Panc1 (cell line): ENCODE measurements around the gene GPC3. TPM values are rescaled to one million over a fixed set of nuclear protein-coding genes. Genes with fewer than 3 reads are reported as not detected.

Experiments
- ATAC-seq: fragments of 200-7000 bp; cut with Tn5 transposase; 2 replicates; pipeline ENCODE4 v1.9.1; 2020; ENCODE audit warnings: mild to moderate bottlenecking, moderate library complexity
- BruUV-seq: library from RNA; stranded (reverse); fragments of 400-500 nt; replicated peaks from 2 replicates; lab custom pipeline; 2021; lab: Mats Ljungman, UMichigan
- CTCF ChIA-PET: fragments of 300-600 bp; sonication (Branson Sonifier 250); formaldehyde crosslinking; loops from one replicate; lab custom pipeline; 2022; ENCODE audit warnings: antibody characterized with exemption; lab: Charles Lee
- POLR2A ChIA-PET: fragments of 300-600 bp; sonication (Branson Sonifier 250); formaldehyde crosslinking; loops from one replicate; lab custom pipeline; 2022; ENCODE audit warnings: antibody characterized with exemption; lab: Charles Lee
- DNase-seq: peaks from one replicate; pipeline ENCODE4 v3.0.0-alpha.2; 2010; ENCODE audit warnings: low read depth, low spot score
- H3K27ac ChIP-seq: 2 replicates; pipeline ENCODE4 v1.5.1; 2011; ENCODE audit warnings: mild to moderate bottlenecking, low read length, inconsistent platforms
- H3K27me3 ChIP-seq: fragments of 200-500 bp; sonication (Bioruptor generic); 2 replicates; pipeline ENCODE4 v1.6.0; 2014; ENCODE audit warnings: low read length, inconsistent platforms; ENCODE audit not compliant: control insufficient read depth, insufficient read depth
- H3K36me3 ChIP-seq: fragments of 200-500 bp; sonication (Bioruptor generic); 2 replicates; pipeline ENCODE4 v1.5.1; 2014; ENCODE audit warnings: inconsistent platforms, mild to moderate bottlenecking, low read length, moderate library complexity; ENCODE audit not compliant: control insufficient read depth, insufficient read depth
- H3K4me1 ChIP-seq: 2 replicates; pipeline ENCODE4 v1.5.1; 2011; ENCODE audit warnings: inconsistent platforms, mild to moderate bottlenecking, low read length, moderate library complexity; ENCODE audit not compliant: control insufficient read depth, insufficient read depth
- H3K4me3 ChIP-seq, 2 experiments: 2 replicates each; pipeline ENCODE4 v1.5.1; 2011 to 2012; ENCODE audit warnings: low read depth in 2 of 2, low read length in 2 of 2, mild to moderate bottlenecking in 2 of 2, inconsistent platforms in 1 of 2, moderate library complexity in 1 of 2
- H3K9me3 ChIP-seq: fragments of 200-500 bp; sonication (Bioruptor generic); 2 replicates; pipeline ENCODE4 v1.5.1; 2014; ENCODE audit warnings: low read depth, mild to moderate bottlenecking, inconsistent platforms, low read length, moderate library complexity; ENCODE audit not compliant: control insufficient read depth, insufficient read depth
- CTCF ChIP-seq: fragments of 450-650 bp; IDR thresholded peaks from 2 replicates; pipeline ENCODE4 v1.5.1; 2017; ENCODE audit warnings: mild to moderate bottlenecking
- POLR2AphosphoS5 ChIP-seq: IDR thresholded peaks from 2 replicates; pipeline ENCODE4 v1.6.1; 2012; ENCODE audit warnings: mild to moderate bottlenecking, low read depth, low read length, moderate library complexity
- REST ChIP-seq, 2 experiments: IDR thresholded peaks; 2 replicates each; pipeline ENCODE4 v1.6.1; 2011 to 2012; ENCODE audit warnings: low read depth in 2 of 2, control low read depth in 1 of 2, low read length in 1 of 2, mild to moderate bottlenecking in 1 of 2, moderate library complexity in 1 of 2; ENCODE audit not compliant: insufficient read depth in 1 of 2
- SIN3A ChIP-seq: IDR thresholded peaks from 2 replicates; pipeline ENCODE4 v1.6.1; 2012; ENCODE audit warnings: low read depth, mild to moderate bottlenecking, low read length, moderate library complexity, borderline replicate concordance; ENCODE audit not compliant: insufficient read depth
- TCF7L2 ChIP-seq: IDR thresholded peaks from 2 replicates; pipeline ENCODE4 v1.6.1; 2011; ENCODE audit warnings: mild to moderate bottlenecking, low read depth, low read length, inconsistent platforms
- in situ Hi-C: cut with HindIII; loops from 2 replicates; pipeline ENCODE4 v1.10.0; 2016; ENCODE audit warnings: low sequenced_read_pairs, low pct_unique_long_range_greater_than_20kb
- intact Hi-C: fragments of 100-400 bp; cut with micrococcal nuclease; formaldehyde crosslinking; loops from one replicate; pipeline ENCODE4 v1.10.0; 2022; ENCODE audit not compliant: unreplicated experiment
- total RNA-seq: library from RNA; stranded (reverse); gene quantifications from one replicate; pipeline ENCODE4 v1.2.1, GENCODE V29; 2021; ENCODE audit not compliant: unreplicated experiment

Gene GPC3
- total RNA-seq, 1 experiment from 2014 or later = 0.95 TPM

GRCh38 chrX:133968109-133968508 is 17.3 kb downstream of the GPC3 start:
- intact Hi-C loops (no loop called here), in situ Hi-C loops (no loop called here)
- ChIA-PET POLR2A (no interaction called here), CTCF (no interaction called here)
- no peak for DNase-seq
- Histone ChIP-seq H3K27ac (no peak overlapping the region), H3K4me3 (no peak overlapping the region), H3K36me3 (no peaks in the 10 kb centered on the region), H3K27me3 (peaks cover 18% of the 10 kb centered on the region), H3K9me3 (no peaks in the 10 kb centered on the region), H3K4me1 (no peaks in the 10 kb centered on the region)
- no TSS peak for BruUV-seq
- no peak for ATAC-seq
- no peak for TF ChIP-seq SIN3A
- no peak for TF ChIP-seq CTCF
- no peak for TF ChIP-seq TCF7L2
- no peak for TF ChIP-seq POLR2AphosphoS5
- no peak for TF ChIP-seq REST (IDR thresholded peaks at IDR 0.05; ENCODE audit: insufficient read depth in 1 of 2, low read depth in 2 of 2, low read length in 1 of 2)

- Histone ChIP-seq H3K36me3 (no peaks in the 10 kb centered on the region), H3K27ac (no peak overlapping the region), H3K27me3 (peaks cover 18% of the 10 kb centered on the region), H3K9me3 (no peaks in the 10 kb centered on the region), H3K4me3 (no peak overlapping the region), H3K4me1 (no peaks in the 10 kb centered on the region)
- no TSS peak for BruUV-seq
- in situ Hi-C loops = no loop called here
- DNase-seq (no peak), ATAC-seq (no peak)
- POLR2A ChIA-PET = no interaction called here
- CTCF ChIA-PET = no interaction called here
- intact Hi-C loops = no loop called here
- TF ChIP-seq CTCF (no peak), TCF7L2 (no peak), REST (IDR thresholded peaks at IDR 0.05; ENCODE audit: insufficient read depth in 1 of 2, low read depth in 2 of 2, low read length in 1 of 2) (no peak), POLR2AphosphoS5 (no peak), SIN3A (no peak)
Measured at GRCh38 chrX:133966199-133966598, 19.2 kb downstream of the GPC3 start.
